Choroid plexus epithelial cell (primary cell): Measurements from ENCODE around the gene EFNA5.
A peak's percentile ranks its signal among the peaks of the same experiment; 100 is the strongest.

Experiments used
- DNase-seq: peaks from one replicate; pipeline ENCODE4 v3.0.0-alpha.2; 2010; ENCODE audit warnings: low read depth
- H3K4me3 ChIP-seq: 2 replicates; pipeline ENCODE4 v1.5.1; 2011; ENCODE audit warnings: low read depth, mild to moderate bottlenecking, control low read depth, low read length, moderate library complexity
- TF ChIP-seq, protein P1 (sequence below): conservative IDR thresholded peaks from 2 replicates; pipeline ENCODE4 v1.5.1; 2011; ENCODE audit warnings: low read depth, mild to moderate bottlenecking, control low read depth, inconsistent platforms, low read length, moderate library complexity

The EFNA5 gene

GRCh38 chr5:107646418-107646817 lies 24.3 kb downstream of the EFNA5 start:
- peak; percentile 32 for DNase-seq
- TF ChIP-seq, protein P1, sequence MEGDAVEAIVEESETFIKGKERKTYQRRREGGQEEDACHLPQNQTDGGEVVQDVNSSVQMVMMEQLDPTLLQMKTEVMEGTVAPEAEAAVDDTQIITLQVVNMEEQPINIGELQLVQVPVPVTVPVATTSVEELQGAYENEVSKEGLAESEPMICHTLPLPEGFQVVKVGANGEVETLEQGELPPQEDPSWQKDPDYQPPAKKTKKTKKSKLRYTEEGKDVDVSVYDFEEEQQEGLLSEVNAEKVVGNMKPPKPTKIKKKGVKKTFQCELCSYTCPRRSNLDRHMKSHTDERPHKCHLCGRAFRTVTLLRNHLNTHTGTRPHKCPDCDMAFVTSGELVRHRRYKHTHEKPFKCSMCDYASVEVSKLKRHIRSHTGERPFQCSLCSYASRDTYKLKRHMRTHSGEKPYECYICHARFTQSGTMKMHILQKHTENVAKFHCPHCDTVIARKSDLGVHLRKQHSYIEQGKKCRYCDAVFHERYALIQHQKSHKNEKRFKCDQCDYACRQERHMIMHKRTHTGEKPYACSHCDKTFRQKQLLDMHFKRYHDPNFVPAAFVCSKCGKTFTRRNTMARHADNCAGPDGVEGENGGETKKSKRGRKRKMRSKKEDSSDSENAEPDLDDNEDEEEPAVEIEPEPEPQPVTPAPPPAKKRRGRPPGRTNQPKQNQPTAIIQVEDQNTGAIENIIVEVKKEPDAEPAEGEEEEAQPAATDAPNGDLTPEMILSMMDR, result no peak
- no peak overlapping the region for H3K4me3 ChIP-seq

- TF ChIP-seq, protein P1, result no peak
- DNase-seq, result no peak
- H3K4me3 ChIP-seq, result no peak overlapping the region
These were observed 30.2 kb downstream of the EFNA5 start for GRCh38 chr5:107640568-107640967.

GRCh38 chr5:107639990-107640389 lies 30.7 kb downstream of the EFNA5 start:
- no peak overlapping the region for H3K4me3 ChIP-seq
- TF ChIP-seq, protein P1, result no peak
- DNase-seq, result no peak

DNA sequence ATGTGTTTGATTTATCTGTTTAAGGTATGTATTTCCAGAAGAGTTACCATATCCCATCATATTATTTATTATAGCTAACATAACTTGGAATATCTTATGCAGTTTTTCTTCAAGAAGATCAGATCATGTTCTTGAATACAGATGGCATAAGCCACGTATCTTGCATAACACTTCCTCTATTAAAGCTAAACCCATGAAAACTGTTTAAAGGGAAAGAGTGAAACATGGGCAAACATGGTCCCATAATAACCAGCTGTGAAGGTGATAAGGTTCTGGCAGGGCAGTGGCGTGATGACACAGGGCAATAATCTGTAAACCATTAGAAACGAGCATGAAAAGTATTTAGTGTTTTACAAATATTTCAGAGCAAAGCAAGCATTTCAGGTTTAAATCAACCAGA lies 34.2 kb downstream of the EFNA5 start:
- H3K4me3 ChIP-seq, result no peak overlapping the region
- DNase-seq, result no peak
- TF ChIP-seq, protein P1, result no peak

GRCh38 chr5:107636068-107636467 lies 34.7 kb downstream of the EFNA5 start:
- H3K4me3 ChIP-seq, result no peak overlapping the region
- TF ChIP-seq, protein P1, result no peak
- no peak for DNase-seq

- no peak overlapping the region for H3K4me3 ChIP-seq
- DNase-seq, result no peak
- TF ChIP-seq, protein P1, result no peak
These were observed 35.5 kb downstream of the EFNA5 start for GRCh38 chr5:107634981-107635848.
